ENCODE data around the gene CLCN6.

CLCN6 gene

DNA sequence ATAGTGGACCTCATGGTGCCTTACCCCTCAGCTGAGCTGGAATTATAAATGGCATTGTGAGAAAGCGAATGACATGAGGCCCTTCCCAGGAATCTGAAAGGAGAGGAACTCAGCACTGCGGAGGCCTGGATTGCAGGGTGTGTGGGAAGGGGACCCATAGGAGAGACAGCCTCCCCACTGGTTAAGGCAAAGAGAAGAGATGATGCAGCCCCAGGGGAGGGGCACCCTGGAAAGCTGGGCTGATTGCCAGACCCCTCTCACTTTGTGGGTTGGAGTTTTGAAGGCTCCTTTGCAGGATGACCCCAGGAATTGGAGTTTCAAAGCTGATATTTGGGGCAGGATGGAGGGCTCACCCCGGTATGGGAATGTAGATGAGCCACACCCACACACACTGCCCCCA lies 50.7 kb downstream of the CLCN6 start:
- no peak overlapping the region for H3K27ac ChIP-seq (ENCODE audit: extremely low read depth, low read depth, low read length)
- no peaks in the 10 kb centered on the region for H3K4me1 ChIP-seq (ENCODE audit: control insufficient read depth, insufficient read depth, low read length)
- H3K36me3 ChIP-seq (ENCODE audit: control insufficient read depth in 2 of 2, insufficient read depth in 1 of 2, low read length in 2 of 2) = no peaks in the 10 kb centered on the region
- TF ChIP-seq ZIC2 (tag by site-specific recombination; IDR thresholded peaks at IDR 0.05) (peak; percentile 34; the same call in 1 of the 2 replicates), ZXDB (tag by site-specific recombination; IDR thresholded peaks at IDR 0.05) (no peak), ZFHX2 (tag by site-specific recombination; conservative IDR thresholded peaks at IDR 0.05) (0 out of 2 replicates have a peak, but pooled peaks have one; percentile 18)
- H3K4me3 ChIP-seq (ENCODE audit: low read depth, low read length) = no peak overlapping the region
- H3K9me3 ChIP-seq (ENCODE audit: control insufficient read depth, insufficient read depth, low read depth, low read length) = no peaks in the 10 kb centered on the region
- POLR2A ChIA-PET = interaction anchor here (0.5 kb wide), 1 partner anchor 41 kb away, joined by 5 read pairs; no protein-coding TSS in a partner anchor
- CTCF ChIA-PET = interaction anchor here (1.0 to 1.2 kb wide), 6 partner anchors 9 to 51 kb away, joined by 3 to 5 read pairs (median 3); partner anchors contain the start of gene NPPA

DNA sequence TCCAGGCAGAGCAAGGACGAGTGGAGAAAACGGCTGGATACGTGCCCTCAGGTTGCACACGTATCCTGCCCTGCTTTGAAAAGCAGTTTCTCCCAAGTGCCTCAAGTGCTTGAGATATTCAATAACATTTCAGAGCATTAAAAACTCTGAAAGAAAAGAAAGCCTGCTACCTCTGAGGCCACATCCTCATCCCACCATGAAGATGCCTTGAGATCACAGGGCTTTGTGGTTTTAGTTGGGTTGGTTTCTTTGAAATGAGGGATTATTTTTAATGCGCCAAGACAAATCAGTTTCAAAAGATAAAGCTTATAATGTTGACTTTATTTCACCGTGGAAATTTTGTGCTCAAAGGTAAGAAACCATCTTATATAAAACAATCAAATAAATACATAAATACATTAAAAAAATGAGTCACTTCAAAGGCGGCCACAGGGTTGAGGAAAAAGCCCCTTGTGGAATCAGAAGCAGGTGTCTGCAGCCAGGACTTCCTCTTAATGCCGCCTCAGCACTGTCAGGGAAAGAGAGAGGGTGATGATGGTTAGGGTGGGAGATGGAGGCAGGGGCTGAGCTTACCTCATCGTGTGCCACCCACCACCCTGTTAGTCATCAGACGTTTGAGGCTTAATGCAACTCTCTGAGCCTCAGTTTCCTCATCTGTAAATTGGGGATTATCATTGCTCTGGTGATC lies 51.3 kb downstream of the CLCN6 start:
- Histone ChIP-seq H3K9me3 (ENCODE audit: control insufficient read depth, insufficient read depth, low read depth, low read length) (no peaks in the 10 kb centered on the region), H3K27ac (ENCODE audit: extremely low read depth, low read depth, low read length) (no peak overlapping the region), H3K4me1 (ENCODE audit: control insufficient read depth, insufficient read depth, low read length) (no peaks in the 10 kb centered on the region), H3K36me3 (ENCODE audit: control insufficient read depth in 2 of 2, insufficient read depth in 1 of 2, low read length in 2 of 2) (no peaks in the 10 kb centered on the region), H3K4me3 (ENCODE audit: low read depth, low read length) (no peak overlapping the region)
- no peak for TF ChIP-seq ZNF791 (tag by site-specific recombination; IDR thresholded peaks at IDR 0.05)
- TF ChIP-seq, protein P1, sequence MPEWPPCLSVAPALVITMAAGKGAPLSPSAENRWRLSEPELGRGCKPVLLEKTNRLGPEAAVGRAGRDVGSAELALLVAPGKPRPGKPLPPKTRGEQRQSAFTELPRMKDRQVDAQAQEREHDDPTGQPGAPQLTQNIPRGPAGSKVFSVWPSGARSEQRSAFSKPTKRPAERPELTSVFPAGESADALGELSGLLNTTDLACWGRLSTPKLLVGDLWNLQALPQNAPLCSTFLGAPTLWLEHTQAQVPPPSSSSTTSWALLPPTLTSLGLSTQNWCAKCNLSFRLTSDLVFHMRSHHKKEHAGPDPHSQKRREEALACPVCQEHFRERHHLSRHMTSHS (tag by site-specific recombination; IDR thresholded peaks at IDR 0.05) = no peak
- peak; percentile 27; the same call in 1 of the 2 replicates for TF ChIP-seq EGR2 (tag by site-specific recombination; IDR thresholded peaks at IDR 0.05; ENCODE audit: low read depth)
- peak; percentile 76; the same call in 1 of the 2 replicates for TF ChIP-seq PRDM1 (tag by site-specific recombination; IDR thresholded peaks at IDR 0.05)
- CTCF ChIA-PET = interaction anchor here (0.7 to 1.2 kb wide), 6 partner anchors 9 to 51 kb away, joined by 3 to 5 read pairs (median 3); partner anchors contain the start of gene NPPA
- POLR2A ChIA-PET = interaction anchor here (0.5 kb wide), 1 partner anchor 40 kb away, joined by 5 read pairs; no protein-coding TSS in a partner anchor

DNA sequence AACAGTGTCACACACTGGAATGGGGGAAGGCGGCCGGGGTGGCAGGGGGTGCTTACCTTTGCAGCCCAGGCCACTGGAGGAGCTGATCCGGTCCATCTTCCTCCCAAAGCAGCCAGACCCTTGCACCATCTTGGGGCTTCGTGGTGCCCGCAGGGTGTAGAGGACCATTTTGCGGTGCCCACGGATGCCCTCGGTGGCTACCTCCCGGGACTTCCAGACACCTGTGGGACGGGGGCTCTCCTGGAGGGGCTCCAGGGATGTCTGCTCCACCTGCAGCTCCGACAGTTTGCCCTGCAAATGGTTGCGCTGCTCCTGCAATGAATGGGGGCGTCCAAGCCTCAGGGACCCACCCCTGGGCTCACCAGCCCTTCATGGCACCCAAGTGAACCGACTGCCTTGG lies 52.2 kb downstream of the CLCN6 start:
- Histone ChIP-seq H3K9me3 (ENCODE audit: control insufficient read depth, insufficient read depth, low read depth, low read length) (no peaks in the 10 kb centered on the region), H3K4me3 (ENCODE audit: low read depth, low read length) (no peak overlapping the region), H3K36me3 (ENCODE audit: control insufficient read depth in 2 of 2, insufficient read depth in 1 of 2, low read length in 2 of 2) (no peaks in the 10 kb centered on the region), H3K27ac (ENCODE audit: extremely low read depth, low read depth, low read length) (no peak overlapping the region), H3K4me1 (ENCODE audit: control insufficient read depth, insufficient read depth, low read length) (no peaks in the 10 kb centered on the region)
- CTCF ChIA-PET = interaction anchor here (0.6 to 1.2 kb wide), 5 partner anchors 35 to 180 kb away, joined by 3 to 4 read pairs (median 3); no protein-coding TSS in a partner anchor
- POLR2A ChIA-PET = no interaction called here
- TF ChIP-seq PRDM1 (tag by site-specific recombination; IDR thresholded peaks at IDR 0.05) (no peak), ZNF266 (tag by site-specific recombination; IDR thresholded peaks at IDR 0.05; ENCODE audit: low read depth) (no peak), GLIS2 (tag by site-specific recombination; IDR thresholded peaks at IDR 0.05) (no peak), ZNF600 (tag by site-specific recombination; IDR thresholded peaks at IDR 0.05) (no peak), ZNF596 (tag by site-specific recombination; IDR thresholded peaks at IDR 0.05) (no peak), ZNF184 (tag by site-specific recombination; IDR thresholded peaks at IDR 0.05) (no peak), SP2 (tag by site-specific recombination; IDR thresholded peaks at IDR 0.05) (no peak), ZNF529 (tag by site-specific recombination; IDR thresholded peaks at IDR 0.05; ENCODE audit: insufficient replicate concordance) (no peak), ZNF670 (tag by site-specific recombination; IDR thresholded peaks at IDR 0.05; ENCODE audit: low read depth) (no peak), ZNF175 (tag by site-specific recombination; IDR thresholded peaks at IDR 0.05) (no peak)
- TF ChIP-seq, protein P2, sequence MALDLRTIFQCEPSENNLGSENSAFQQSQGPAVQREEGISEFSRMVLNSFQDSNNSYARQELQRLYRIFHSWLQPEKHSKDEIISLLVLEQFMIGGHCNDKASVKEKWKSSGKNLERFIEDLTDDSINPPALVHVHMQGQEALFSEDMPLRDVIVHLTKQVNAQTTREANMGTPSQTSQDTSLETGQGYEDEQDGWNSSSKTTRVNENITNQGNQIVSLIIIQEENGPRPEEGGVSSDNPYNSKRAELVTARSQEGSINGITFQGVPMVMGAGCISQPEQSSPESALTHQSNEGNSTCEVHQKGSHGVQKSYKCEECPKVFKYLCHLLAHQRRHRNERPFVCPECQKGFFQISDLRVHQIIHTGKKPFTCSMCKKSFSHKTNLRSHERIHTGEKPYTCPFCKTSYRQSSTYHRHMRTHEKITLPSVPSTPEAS (tag by site-specific recombination; IDR thresholded peaks at IDR 0.05) = no peak
- TF ChIP-seq, protein P3, sequence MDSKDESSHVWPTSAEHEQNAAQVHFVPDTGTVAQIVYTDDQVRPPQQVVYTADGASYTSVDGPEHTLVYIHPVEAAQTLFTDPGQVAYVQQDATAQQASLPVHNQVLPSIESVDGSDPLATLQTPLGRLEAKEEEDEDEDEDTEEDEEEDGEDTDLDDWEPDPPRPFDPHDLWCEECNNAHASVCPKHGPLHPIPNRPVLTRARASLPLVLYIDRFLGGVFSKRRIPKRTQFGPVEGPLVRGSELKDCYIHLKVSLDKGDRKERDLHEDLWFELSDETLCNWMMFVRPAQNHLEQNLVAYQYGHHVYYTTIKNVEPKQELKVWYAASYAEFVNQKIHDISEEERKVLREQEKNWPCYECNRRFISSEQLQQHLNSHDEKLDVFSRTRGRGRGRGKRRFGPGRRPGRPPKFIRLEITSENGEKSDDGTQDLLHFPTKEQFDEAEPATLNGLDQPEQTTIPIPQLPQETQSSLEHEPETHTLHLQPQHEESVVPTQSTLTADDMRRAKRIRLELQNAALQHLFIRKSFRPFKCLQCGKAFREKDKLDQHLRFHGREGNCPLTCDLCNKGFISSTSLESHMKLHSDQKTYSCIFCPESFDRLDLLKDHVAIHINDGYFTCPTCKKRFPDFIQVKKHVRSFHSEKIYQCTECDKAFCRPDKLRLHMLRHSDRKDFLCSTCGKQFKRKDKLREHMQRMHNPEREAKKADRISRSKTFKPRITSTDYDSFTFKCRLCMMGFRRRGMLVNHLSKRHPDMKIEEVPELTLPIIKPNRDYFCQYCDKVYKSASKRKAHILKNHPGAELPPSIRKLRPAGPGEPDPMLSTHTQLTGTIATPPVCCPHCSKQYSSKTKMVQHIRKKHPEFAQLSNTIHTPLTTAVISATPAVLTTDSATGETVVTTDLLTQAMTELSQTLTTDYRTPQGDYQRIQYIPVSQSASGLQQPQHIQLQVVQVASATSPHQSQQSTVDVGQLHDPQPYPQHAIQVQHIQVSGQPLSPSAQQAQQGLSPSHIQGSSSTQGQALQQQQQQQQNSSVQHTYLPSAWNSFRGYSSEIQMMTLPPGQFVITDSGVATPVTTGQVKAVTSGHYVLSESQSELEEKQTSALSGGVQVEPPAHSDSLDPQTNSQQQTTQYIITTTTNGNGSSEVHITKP (tag by site-specific recombination; IDR thresholded peaks at IDR 0.05) = no peak
- TF ChIP-seq, protein P4, sequence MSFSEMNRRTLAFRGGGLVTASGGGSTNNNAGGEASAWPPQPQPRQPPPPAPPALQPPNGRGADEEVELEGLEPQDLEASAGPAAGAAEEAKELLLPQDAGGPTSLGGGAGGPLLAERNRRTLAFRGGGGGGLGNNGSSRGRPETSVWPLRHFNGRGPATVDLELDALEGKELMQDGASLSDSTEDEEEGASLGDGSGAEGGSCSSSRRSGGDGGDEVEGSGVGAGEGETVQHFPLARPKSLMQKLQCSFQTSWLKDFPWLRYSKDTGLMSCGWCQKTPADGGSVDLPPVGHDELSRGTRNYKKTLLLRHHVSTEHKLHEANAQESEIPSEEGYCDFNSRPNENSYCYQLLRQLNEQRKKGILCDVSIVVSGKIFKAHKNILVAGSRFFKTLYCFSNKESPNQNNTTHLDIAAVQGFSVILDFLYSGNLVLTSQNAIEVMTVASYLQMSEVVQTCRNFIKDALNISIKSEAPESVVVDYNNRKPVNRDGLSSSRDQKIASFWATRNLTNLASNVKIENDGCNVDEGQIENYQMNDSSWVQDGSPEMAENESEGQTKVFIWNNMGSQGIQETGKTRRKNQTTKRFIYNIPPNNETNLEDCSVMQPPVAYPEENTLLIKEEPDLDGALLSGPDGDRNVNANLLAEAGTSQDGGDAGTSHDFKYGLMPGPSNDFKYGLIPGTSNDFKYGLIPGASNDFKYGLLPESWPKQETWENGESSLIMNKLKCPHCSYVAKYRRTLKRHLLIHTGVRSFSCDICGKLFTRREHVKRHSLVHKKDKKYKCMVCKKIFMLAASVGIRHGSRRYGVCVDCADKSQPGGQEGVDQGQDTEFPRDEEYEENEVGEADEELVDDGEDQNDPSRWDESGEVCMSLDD (tag by site-specific recombination; IDR thresholded peaks at IDR 0.05) = no peak
- TF ChIP-seq, protein P5, sequence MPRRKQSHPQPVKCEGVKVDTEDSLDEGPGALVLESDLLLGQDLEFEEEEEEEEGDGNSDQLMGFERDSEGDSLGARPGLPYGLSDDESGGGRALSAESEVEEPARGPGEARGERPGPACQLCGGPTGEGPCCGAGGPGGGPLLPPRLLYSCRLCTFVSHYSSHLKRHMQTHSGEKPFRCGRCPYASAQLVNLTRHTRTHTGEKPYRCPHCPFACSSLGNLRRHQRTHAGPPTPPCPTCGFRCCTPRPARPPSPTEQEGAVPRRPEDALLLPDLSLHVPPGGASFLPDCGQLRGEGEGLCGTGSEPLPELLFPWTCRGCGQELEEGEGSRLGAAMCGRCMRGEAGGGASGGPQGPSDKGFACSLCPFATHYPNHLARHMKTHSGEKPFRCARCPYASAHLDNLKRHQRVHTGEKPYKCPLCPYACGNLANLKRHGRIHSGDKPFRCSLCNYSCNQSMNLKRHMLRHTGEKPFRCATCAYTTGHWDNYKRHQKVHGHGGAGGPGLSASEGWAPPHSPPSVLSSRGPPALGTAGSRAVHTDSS (tag by site-specific recombination; IDR thresholded peaks at IDR 0.05) = no peak

All from HEK293 (cell line).